Stomach smooth muscle (tissue), 2 donors: ENCODE results near the gene MRPL40.

Experiments used
- H3K27ac ChIP-seq: one replicate; pipeline ENCODE4 v1.7.0; 2013; ENCODE audit warnings: mild to moderate bottlenecking, low read length, inconsistent platforms
- H3K27me3 ChIP-seq, 2 donors: one replicate each; pipeline ENCODE4 v1.7.0; 2013; ENCODE audit warnings: low read length in 2 of 2; ENCODE audit not compliant: insufficient read depth in 2 of 2, control insufficient read depth in 1 of 2
- H3K36me3 ChIP-seq, 2 donors: one replicate each; pipeline ENCODE4 v1.7.0; 2013; ENCODE audit warnings: low read length in 2 of 2; ENCODE audit not compliant: control insufficient read depth in 2 of 2, insufficient read depth in 2 of 2
- H3K4me1 ChIP-seq: one replicate; pipeline ENCODE4 v1.7.0; 2013; ENCODE audit warnings: low read length; ENCODE audit not compliant: control insufficient read depth, insufficient read depth
- H3K4me3 ChIP-seq, 2 donors: one replicate each; pipeline ENCODE4 v1.7.0; 2013; ENCODE audit warnings: low read length in 2 of 2
- H3K9ac ChIP-seq, 2 donors: one replicate each; pipeline ENCODE4 v1.7.0; 2013; ENCODE audit warnings: low read length in 2 of 2, mild to moderate bottlenecking in 1 of 2
- H3K9me3 ChIP-seq, 2 donors: one replicate each; pipeline ENCODE4 v1.7.0; 2013; ENCODE audit warnings: low read length in 2 of 2; ENCODE audit not compliant: control insufficient read depth in 2 of 2
- donor health status: healthy.
- donor health status: Pancreatic carcinoma.

Gene MRPL40

GRCh38 chr22:19463491-19464469 is 31.4 kb downstream of the MRPL40 start:
- Histone ChIP-seq H3K36me3 (peaks cover 46 to 48% of the 10 kb centered on the region in 2 donors), H3K9me3 (no peaks in the 10 kb centered on the region), H3K4me1 (no peaks in the 10 kb centered on the region)

GRCh38 chr22:19464546-19464945 is 32.2 kb downstream of the MRPL40 start:
- H3K9ac ChIP-seq, result no peak overlapping the region
- peaks cover 52 to 54% of the 10 kb centered on the region in 2 donors for H3K36me3 ChIP-seq
- no peak overlapping the region for H3K4me3 ChIP-seq
- H3K9me3 ChIP-seq, result no peaks in the 10 kb centered on the region
- no peaks in the 10 kb centered on the region for H3K27me3 ChIP-seq
- no peaks in the 10 kb centered on the region for H3K4me1 ChIP-seq
- H3K27ac ChIP-seq, result no peak overlapping the region

More at GRCh38 chr22:19463491-19464469, 31.4 kb downstream of the MRPL40 start:
- no peak overlapping the region for H3K27ac ChIP-seq
- H3K4me3 ChIP-seq, result no peak overlapping the region
- no peaks in the 10 kb centered on the region for H3K27me3 ChIP-seq
- H3K9ac ChIP-seq, result no peak overlapping the region

GRCh38 chr22:19464975-19465374 is 32.6 kb downstream of the MRPL40 start:
- Histone ChIP-seq H3K27me3 (no peaks in the 10 kb centered on the region), H3K9me3 (no peaks in the 10 kb centered on the region), H3K36me3 (peaks cover 57 to 59% of the 10 kb centered on the region in 2 donors), H3K4me3 (no peak overlapping the region), H3K9ac (no peak overlapping the region), H3K27ac (no peak overlapping the region), H3K4me1 (no peaks in the 10 kb centered on the region)

GRCh38 chr22:19466126-19466716 is 33.9 kb downstream of the MRPL40 start:
- H3K27me3 ChIP-seq, result no peaks in the 10 kb centered on the region
- no peak overlapping the region for H3K9ac ChIP-seq
- H3K4me1 ChIP-seq, result no peaks in the 10 kb centered on the region
- peaks cover 64% of the 10 kb centered on the region in 2 donors for H3K36me3 ChIP-seq
- H3K9me3 ChIP-seq, result no peaks in the 10 kb centered on the region
- no peak overlapping the region for H3K27ac ChIP-seq
- no peak overlapping the region for H3K4me3 ChIP-seq

GRCh38 chr22:19466848-19467752 is 34.8 kb downstream of the MRPL40 start:
- H3K36me3 ChIP-seq, result peaks cover 70 to 72% of the 10 kb centered on the region in 2 donors

GRCh38 chr22:19467912-19468311 is 35.6 kb downstream of the MRPL40 start:
- H3K9me3 ChIP-seq, result no peaks in the 10 kb centered on the region
- peaks cover 3% of the 10 kb centered on the region for H3K4me1 ChIP-seq
- no peaks in the 10 kb centered on the region for H3K27me3 ChIP-seq
- H3K27ac ChIP-seq, result no peak overlapping the region
- no peak overlapping the region for H3K9ac ChIP-seq
- no peak overlapping the region for H3K4me3 ChIP-seq
- peaks cover 72 to 78% of the 10 kb centered on the region in 2 donors for H3K36me3 ChIP-seq

More at GRCh38 chr22:19466848-19467752, 34.8 kb downstream of the MRPL40 start:
- no peak overlapping the region for H3K9ac ChIP-seq
- no peak overlapping the region for H3K27ac ChIP-seq
- H3K9me3 ChIP-seq, result no peaks in the 10 kb centered on the region
- H3K4me3 ChIP-seq, result no peak overlapping the region
- peaks cover under 1% of the 10 kb centered on the region for H3K4me1 ChIP-seq
- no peaks in the 10 kb centered on the region for H3K27me3 ChIP-seq

- peaks cover 3% of the 10 kb centered on the region for H3K4me1 ChIP-seq
- no peak overlapping the region for H3K4me3 ChIP-seq
- no peaks in the 10 kb centered on the region for H3K27me3 ChIP-seq
- H3K36me3 ChIP-seq, result peaks cover 74 to 83% of the 10 kb centered on the region in 2 donors
- H3K27ac ChIP-seq, result no peak overlapping the region
- H3K9ac ChIP-seq, result no peak overlapping the region
- H3K9me3 ChIP-seq, result no peaks in the 10 kb centered on the region
Measured at GRCh38 chr22:19469421-19469820, 37.1 kb downstream of the MRPL40 start.

- no peak overlapping the region for H3K4me3 ChIP-seq
- H3K27ac ChIP-seq, result no peak overlapping the region
- peaks cover 3% of the 10 kb centered on the region for H3K4me1 ChIP-seq
- H3K9ac ChIP-seq, result no peak overlapping the region
- H3K27me3 ChIP-seq, result no peaks in the 10 kb centered on the region
- H3K36me3 ChIP-seq, result peaks cover 68 to 80% of the 10 kb centered on the region in 2 donors
- H3K9me3 ChIP-seq, result no peaks in the 10 kb centered on the region
Measured at GRCh38 chr22:19470010-19470409, 37.7 kb downstream of the MRPL40 start.

- Histone ChIP-seq H3K27ac (no peak overlapping the region), H3K9ac (no peak overlapping the region), H3K27me3 (no peaks in the 10 kb centered on the region), H3K36me3 (peaks cover 58 to 77% of the 10 kb centered on the region in 2 donors), H3K4me3 (no peak overlapping the region), H3K4me1 (peaks cover 3% of the 10 kb centered on the region), H3K9me3 (no peaks in the 10 kb centered on the region)
Measured at GRCh38 chr22:19471572-19471971, 39.2 kb downstream of the MRPL40 start.

GRCh38 chr22:19472233-19472632 is 39.9 kb downstream of the MRPL40 start:
- H3K4me1 ChIP-seq, result peaks cover 3% of the 10 kb centered on the region
- no peak overlapping the region for H3K4me3 ChIP-seq
- H3K9ac ChIP-seq, result no peak overlapping the region
- peaks cover 56 to 72% of the 10 kb centered on the region in 2 donors for H3K36me3 ChIP-seq
- no peaks in the 10 kb centered on the region for H3K9me3 ChIP-seq
- H3K27ac ChIP-seq, result no peak overlapping the region
- H3K27me3 ChIP-seq, result no peaks in the 10 kb centered on the region
